HEK293 (cell line): ENCODE results near the gene SVOPL.

Experiments
- CTCF ChIA-PET: fragments of 350-600 bp; formaldehyde crosslinking; extraction: SDS; loops from one replicate; lab custom pipeline; 2021; ENCODE audit warnings: antibody characterized with exemption; lab: Yijun Ruan, JAX
- POLR2A ChIA-PET: fragments of 300-600 bp; formaldehyde crosslinking; extraction: SDS; loops from one replicate; lab custom pipeline; 2020; ENCODE audit warnings: antibody characterized with exemption, inconsistent platforms; lab: Yijun Ruan, JAX
- H3K27ac ChIP-seq: fragments of 200-500 bp; sonication (Bioruptor generic); 2 replicates; pipeline ENCODE4 v1.5.1; 2014; ENCODE audit warnings: low read depth, low read length, control low read depth, inconsistent platforms; ENCODE audit errors: extremely low read depth
- H3K36me3 ChIP-seq, 2 experiments: fragments of 200-500 bp in 1 of 2; sonication (Bioruptor generic) in 1 of 2; 1 replicate in 1 of 2; 2 replicates in 1 of 2; pipeline ENCODE4 v1.5.1; 2014 to 2017; ENCODE audit warnings: inconsistent platforms in 2 of 2, low read length in 2 of 2; ENCODE audit not compliant: control insufficient read depth in 2 of 2, insufficient read depth in 1 of 2
- H3K4me1 ChIP-seq: fragments of 200-500 bp; sonication (Bioruptor generic); 2 replicates; pipeline ENCODE4 v1.5.1; 2014; ENCODE audit warnings: mild to moderate bottlenecking, low read length, inconsistent platforms; ENCODE audit not compliant: control insufficient read depth, insufficient read depth
- H3K4me3 ChIP-seq: 2 replicates; pipeline ENCODE4 v1.5.1; 2011; ENCODE audit warnings: low read depth, mild to moderate bottlenecking, control low read depth, low read length, moderate library complexity
- H3K9me3 ChIP-seq: fragments of 200-500 bp; sonication (Bioruptor generic); 2 replicates; pipeline ENCODE4 v1.5.1; 2014; ENCODE audit warnings: low read depth, low read length, inconsistent platforms; ENCODE audit not compliant: control insufficient read depth, insufficient read depth
- ELK4 ChIP-seq: IDR thresholded peaks from 2 replicates; pipeline ENCODE4 v1.6.1; 2011; ENCODE audit warnings: mild to moderate bottlenecking, low read depth, low read length, borderline replicate concordance
- HOXC10 ChIP-seq: sonication (generic); formaldehyde crosslinking; IDR thresholded peaks from 2 replicates; pipeline ENCODE4 v1.8.1; 2023; ENCODE audit warnings: mild to moderate bottlenecking, missing genetic modification reagents
- KLF8 ChIP-seq: fragments of 450-650 bp; formaldehyde crosslinking; IDR thresholded peaks from 2 replicates; pipeline ENCODE4 v1.5.1; 2016; ENCODE audit warnings: missing biosample characterization, missing genetic modification characterization
- PBX3 ChIP-seq: sonication (generic); formaldehyde crosslinking; IDR thresholded peaks from 2 replicates; pipeline ENCODE4 v1.8.1; 2022; ENCODE audit warnings: mild to moderate bottlenecking, moderate library complexity, missing genetic modification reagents
- SP3 ChIP-seq: fragments of 450-650 bp; formaldehyde crosslinking; IDR thresholded peaks from 2 replicates; pipeline ENCODE4 v1.5.1; 2016; ENCODE audit warnings: missing biosample characterization, missing genetic modification characterization
- WT1 ChIP-seq: fragments of 450-650 bp; formaldehyde crosslinking; IDR thresholded peaks from 2 replicates; pipeline ENCODE4 v1.5.1; 2016; ENCODE audit warnings: missing biosample characterization, missing genetic modification characterization
- ZBTB48 ChIP-seq: fragments of 450-650 bp; formaldehyde crosslinking; IDR thresholded peaks from 2 replicates; pipeline ENCODE4 v1.5.1; 2016; ENCODE audit warnings: missing biosample characterization, missing genetic modification characterization
- ZFP41 ChIP-seq: fragments of 450-650 bp; formaldehyde crosslinking; IDR thresholded peaks from 2 replicates; pipeline ENCODE4 v1.5.1; 2016; ENCODE audit warnings: missing biosample characterization, missing genetic modification characterization, borderline replicate concordance
- ZFP69B ChIP-seq: fragments of 450-650 bp; formaldehyde crosslinking; IDR thresholded peaks from 2 replicates; pipeline ENCODE4 v1.5.1; 2016; ENCODE audit warnings: missing biosample characterization, missing genetic modification characterization
- ZNF138 ChIP-seq: fragments of 450-650 bp; formaldehyde crosslinking; IDR thresholded peaks from 2 replicates; pipeline ENCODE4 v1.5.1; 2016; ENCODE audit warnings: missing biosample characterization, missing genetic modification characterization, borderline replicate concordance
- ZNF184 ChIP-seq: fragments of 450-650 bp; IDR thresholded peaks from 2 replicates; pipeline ENCODE4 v1.5.1; 2018; ENCODE audit warnings: missing biosample characterization, mild to moderate bottlenecking, missing genetic modification characterization
- ZNF266 ChIP-seq: fragments of 450-650 bp; formaldehyde crosslinking; IDR thresholded peaks from 2 replicates; pipeline ENCODE4 v1.5.1; 2016; ENCODE audit warnings: missing biosample characterization, missing genetic modification characterization, low read depth
- ZNF341 ChIP-seq: fragments of 450-650 bp; formaldehyde crosslinking; IDR thresholded peaks from 2 replicates; pipeline ENCODE4; 2016; ENCODE audit warnings: low read depth, missing biosample characterization, missing genetic modification characterization
- ZNF37A ChIP-seq: fragments of 450-650 bp; IDR thresholded peaks from 2 replicates; pipeline ENCODE4 v1.5.1; 2018; ENCODE audit warnings: missing biosample characterization, missing genetic modification characterization
- ZNF426 ChIP-seq: fragments of 450-650 bp; formaldehyde crosslinking; IDR thresholded peaks from 2 replicates; pipeline ENCODE4 v1.5.1; 2017; ENCODE audit warnings: missing biosample characterization, missing genetic modification characterization, mild to moderate bottlenecking, inconsistent platforms, moderate library complexity
- ZNF529 ChIP-seq: fragments of 450-650 bp; formaldehyde crosslinking; IDR thresholded peaks from 2 replicates; pipeline ENCODE4 v1.5.1; 2017; ENCODE audit warnings: missing genetic modification characterization, missing biosample characterization; ENCODE audit not compliant: insufficient replicate concordance
- ZNF544 ChIP-seq: fragments of 450-650 bp; formaldehyde crosslinking; IDR thresholded peaks from 2 replicates; pipeline ENCODE4 v1.5.0; 2017; ENCODE audit warnings: missing biosample characterization, missing genetic modification characterization
- ZNF624 ChIP-seq: fragments of 450-650 bp; formaldehyde crosslinking; IDR thresholded peaks from 2 replicates; pipeline ENCODE4 v1.5.1; 2017; ENCODE audit warnings: missing biosample characterization, missing genetic modification characterization
- ZNF645 ChIP-seq: fragments of 450-650 bp; formaldehyde crosslinking; IDR thresholded peaks from 2 replicates; pipeline ENCODE4; 2016; ENCODE audit warnings: missing biosample characterization, missing genetic modification characterization
- ZNF704 ChIP-seq: fragments of 450-650 bp; formaldehyde crosslinking; IDR thresholded peaks from 2 replicates; pipeline ENCODE4 v1.5.1; 2016; ENCODE audit warnings: missing biosample characterization, missing genetic modification characterization
- ZSCAN30 ChIP-seq: fragments of 450-650 bp; IDR thresholded peaks from 2 replicates; pipeline ENCODE4 v1.5.1; 2018; ENCODE audit warnings: missing biosample characterization, mild to moderate bottlenecking, missing genetic modification characterization, moderate library complexity

Gene SVOPL

GRCh38 chr7:138581065-138581464 is 120.1 kb downstream of the SVOPL start (continued):
- TF ChIP-seq HOXC10 (CRISPR knock-in tag): no peak
- TF ChIP-seq ZNF138: no peak
- no peak for TF ChIP-seq ZNF341

- peaks cover 17 to 79% of the 10 kb centered on the region in 2 experiments for H3K36me3 ChIP-seq
- CTCF ChIA-PET: no interaction called here
- no peak for TF ChIP-seq ZBTB48 (tag by site-specific recombination)
- TF ChIP-seq ZSCAN30 (tag by site-specific recombination): no peak
- no peak for TF ChIP-seq ZNF645 (tag by site-specific recombination)
- no peak for TF ChIP-seq ZNF37A (tag by site-specific recombination)
- no peak for TF ChIP-seq ZNF184 (tag by site-specific recombination)
- no peak for TF ChIP-seq ZFP69B
- no peak for TF ChIP-seq ZNF426 (tag by site-specific recombination)
- TF ChIP-seq ELK4: no peak
- no peak for TF ChIP-seq KLF8
- TF ChIP-seq PBX3: no peak
- TF ChIP-seq WT1 (tag by site-specific recombination): no peak
- no peak for TF ChIP-seq ZNF624
- TF ChIP-seq ZNF529 (tag by site-specific recombination): no peak
- TF ChIP-seq ZFP41: no peak
- no peak for TF ChIP-seq ZNF266
- TF ChIP-seq ZNF544 (tag by site-specific recombination): no peak
- TF ChIP-seq, all 188 proteins: peak for 0
- Histone ChIP-seq H3K27ac (no peak overlapping the region), H3K4me1 (no peaks in the 10 kb centered on the region), H3K4me3 (no peak overlapping the region), H3K9me3 (no peaks in the 10 kb centered on the region)
- POLR2A ChIA-PET: no interaction called here
Observed at GRCh38 chr7:138579671-138580070, 121.5 kb downstream of the SVOPL start.

- H3K4me1 ChIP-seq: no peaks in the 10 kb centered on the region
- TF ChIP-seq ZNF426 (tag by site-specific recombination) (no peak), SP3 (tag by site-specific recombination) (no peak), ZBTB48 (tag by site-specific recombination) (no peak), ZNF138 (no peak), ZNF704 (no peak)
- TF ChIP-seq, all 188 proteins: peak for 0
- ChIA-PET CTCF (interaction anchor here (0.6 kb wide), 1 partner anchor 21 kb away, joined by 3 read pairs; no protein-coding TSS in a partner anchor), POLR2A (no interaction called here)
- no peaks in the 10 kb centered on the region for H3K9me3 ChIP-seq
- H3K36me3 ChIP-seq: peaks cover 14 to 78% of the 10 kb centered on the region in 2 experiments
- H3K4me3 ChIP-seq: no peak overlapping the region
- no peak overlapping the region for H3K27ac ChIP-seq
Observed at GRCh38 chr7:138579136-138579535, 122.0 kb downstream of the SVOPL start.
